ENCODE data around the gene GUCY2F.

GUCY2F gene

DNA sequence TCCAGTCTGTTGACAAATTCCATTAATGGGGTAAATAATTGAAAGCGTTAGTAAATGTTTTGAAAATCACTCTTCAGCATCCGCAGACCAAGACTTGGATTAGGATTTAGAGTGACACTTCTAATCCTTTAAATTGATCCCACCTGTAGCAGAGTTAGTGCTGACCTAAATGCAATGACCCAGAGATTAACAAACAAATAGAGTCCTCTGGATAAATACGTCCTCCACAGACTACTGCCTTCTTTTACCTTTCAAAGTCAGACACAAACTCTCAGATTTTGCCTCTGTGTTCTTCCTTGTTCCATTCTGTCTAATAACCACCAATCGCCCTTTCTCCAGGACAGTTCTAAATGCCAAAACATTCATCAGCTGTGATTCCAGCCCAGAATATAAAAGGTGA lies at the start of gene GUCY2F:
Gene GUCY2F (minus strand): TSS at position 101 of the 400 bp plus-strand sequence. CDS start 6,150 bp downstream, outside the sequence.
- DNase-seq: no peak

DNA sequence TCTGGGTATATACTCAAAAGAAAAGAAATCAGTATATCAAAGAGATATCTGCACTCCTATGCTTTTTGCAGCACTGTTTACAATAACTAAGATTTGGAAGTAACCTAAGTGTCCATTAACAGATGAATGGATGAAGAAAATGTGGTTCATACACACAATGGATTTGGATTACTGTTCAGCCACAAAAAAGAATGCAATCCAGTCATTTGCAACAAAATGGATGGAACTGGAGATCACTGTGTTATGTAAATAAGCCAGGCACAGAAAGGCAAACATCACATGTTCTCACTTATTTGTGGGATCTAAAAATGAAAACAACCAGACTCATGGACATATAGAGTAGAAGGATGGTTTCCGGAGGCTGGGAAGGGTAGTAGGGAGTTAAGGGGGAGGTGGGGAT lies 37.1 kb upstream of the GUCY2F start:
- no peak for DNase-seq

DNA sequence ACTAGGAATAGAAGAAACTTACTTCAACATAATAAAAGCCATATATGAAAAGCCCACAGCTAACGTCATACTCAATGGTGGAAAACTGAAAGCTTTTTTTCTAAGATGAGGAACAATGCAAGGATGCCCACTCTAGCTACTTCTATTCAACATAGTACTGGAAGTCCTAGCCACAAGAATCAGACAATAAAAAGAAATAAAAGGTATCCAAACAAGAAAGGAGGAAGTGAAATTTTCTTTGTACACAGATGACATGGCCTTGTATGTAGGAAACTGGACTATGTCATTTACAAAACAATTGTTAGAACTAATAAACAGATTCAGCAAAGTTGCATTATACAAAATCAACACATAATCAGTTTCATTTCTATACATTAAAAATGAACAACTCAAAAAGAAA lies 29.2 kb upstream of the GUCY2F start:
- no peak for DNase-seq

DNA sequence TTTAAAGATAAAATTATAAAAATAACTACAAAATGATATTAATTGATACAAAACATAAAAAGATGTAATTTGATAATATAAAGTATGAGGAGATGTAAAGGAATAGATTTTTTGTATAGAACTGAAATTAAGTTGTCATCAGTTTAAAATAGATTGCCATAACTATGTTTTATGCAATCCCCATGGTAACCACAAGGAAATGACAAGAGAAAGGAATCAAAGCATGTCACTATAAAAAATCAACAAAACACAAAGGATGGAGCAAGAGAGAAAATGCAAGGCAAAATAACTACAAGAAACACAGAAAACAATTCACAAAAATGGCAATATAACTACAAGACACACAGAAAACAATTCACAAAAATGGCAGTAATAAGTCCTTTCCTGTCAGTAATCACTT lies 27.0 kb upstream of the GUCY2F start:
- DNase-seq: no peak

DNA sequence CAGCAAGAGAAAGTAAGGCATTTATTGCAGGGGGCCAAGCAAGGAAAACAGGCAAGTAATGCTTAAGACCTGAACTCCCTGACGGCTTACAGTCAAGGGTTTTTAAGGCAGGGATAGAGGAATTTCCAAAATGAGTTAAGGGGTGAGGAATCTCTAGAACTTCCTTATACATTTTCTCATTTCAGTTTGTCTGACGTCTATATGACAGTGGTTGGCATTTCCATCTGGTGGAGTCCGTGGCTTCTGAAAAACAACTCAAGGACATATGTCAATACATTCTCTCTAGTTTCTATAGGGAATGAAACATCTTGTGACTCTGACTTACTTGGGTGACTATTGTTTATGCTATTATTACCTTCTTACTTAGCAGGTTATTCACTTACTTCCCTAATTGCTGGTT lies 19.3 kb upstream of the GUCY2F start:
- DNase-seq: no peak

DNA sequence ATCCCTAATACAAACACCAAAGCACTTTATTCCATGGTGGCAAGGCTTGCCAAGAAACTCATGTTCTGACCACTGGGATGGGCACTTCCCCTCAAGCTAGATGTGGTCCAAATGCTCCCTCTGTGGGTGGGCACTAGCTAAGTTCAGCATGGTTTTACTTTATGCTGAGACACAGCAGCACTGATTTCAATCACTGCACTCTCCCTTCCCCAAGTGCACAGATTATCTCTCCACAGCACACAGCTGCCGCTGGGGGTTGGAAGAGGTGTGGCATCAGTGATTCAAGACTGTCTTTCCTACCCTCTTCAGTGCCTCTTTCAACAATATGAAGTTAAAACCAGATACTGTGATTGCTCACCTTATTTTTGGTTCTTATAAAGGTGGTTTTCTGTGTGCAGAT lies 16.5 kb upstream of the GUCY2F start:
- no peak for DNase-seq

DNA sequence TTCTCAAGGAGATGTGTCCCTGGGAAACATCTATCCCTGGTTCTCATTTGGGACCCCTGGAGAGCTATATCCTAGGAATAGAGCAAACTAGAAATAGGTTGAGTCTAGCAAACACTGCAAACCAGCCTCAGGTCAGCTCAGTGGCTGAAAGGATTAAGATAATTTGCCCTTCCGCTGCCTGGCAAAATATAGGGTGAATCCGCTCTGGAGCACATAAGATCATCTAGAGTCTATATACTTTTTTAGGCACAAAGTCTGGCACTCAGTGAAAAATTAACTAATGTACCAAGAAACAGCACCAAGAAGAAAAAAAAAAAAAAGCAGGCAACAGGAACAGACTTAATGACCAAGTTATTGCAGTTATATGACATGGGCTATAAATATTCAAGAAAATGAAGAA lies 7.3 kb upstream of the GUCY2F start:
- no peak for DNase-seq

DNA sequence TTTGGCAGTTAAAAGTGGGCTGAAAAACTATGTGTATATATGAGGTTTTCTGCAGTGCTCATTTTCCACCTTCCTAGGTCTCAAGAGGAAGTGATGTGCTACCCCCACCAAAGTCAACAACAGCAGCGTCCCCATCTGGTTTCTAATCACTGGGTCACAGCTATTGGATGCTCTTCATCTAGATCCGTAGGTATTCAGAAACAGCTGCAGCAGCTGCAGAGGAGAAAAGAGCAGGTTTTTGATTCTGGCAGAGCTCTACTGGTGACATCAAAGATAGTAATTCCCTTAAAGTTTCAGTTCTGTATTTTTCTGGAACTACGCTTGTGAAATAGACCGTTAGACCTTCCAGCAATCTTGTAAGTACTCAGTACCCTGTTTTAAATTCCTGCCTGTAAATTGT lies 5.8 kb upstream of the GUCY2F start:
- DNase-seq: no peak

DNA sequence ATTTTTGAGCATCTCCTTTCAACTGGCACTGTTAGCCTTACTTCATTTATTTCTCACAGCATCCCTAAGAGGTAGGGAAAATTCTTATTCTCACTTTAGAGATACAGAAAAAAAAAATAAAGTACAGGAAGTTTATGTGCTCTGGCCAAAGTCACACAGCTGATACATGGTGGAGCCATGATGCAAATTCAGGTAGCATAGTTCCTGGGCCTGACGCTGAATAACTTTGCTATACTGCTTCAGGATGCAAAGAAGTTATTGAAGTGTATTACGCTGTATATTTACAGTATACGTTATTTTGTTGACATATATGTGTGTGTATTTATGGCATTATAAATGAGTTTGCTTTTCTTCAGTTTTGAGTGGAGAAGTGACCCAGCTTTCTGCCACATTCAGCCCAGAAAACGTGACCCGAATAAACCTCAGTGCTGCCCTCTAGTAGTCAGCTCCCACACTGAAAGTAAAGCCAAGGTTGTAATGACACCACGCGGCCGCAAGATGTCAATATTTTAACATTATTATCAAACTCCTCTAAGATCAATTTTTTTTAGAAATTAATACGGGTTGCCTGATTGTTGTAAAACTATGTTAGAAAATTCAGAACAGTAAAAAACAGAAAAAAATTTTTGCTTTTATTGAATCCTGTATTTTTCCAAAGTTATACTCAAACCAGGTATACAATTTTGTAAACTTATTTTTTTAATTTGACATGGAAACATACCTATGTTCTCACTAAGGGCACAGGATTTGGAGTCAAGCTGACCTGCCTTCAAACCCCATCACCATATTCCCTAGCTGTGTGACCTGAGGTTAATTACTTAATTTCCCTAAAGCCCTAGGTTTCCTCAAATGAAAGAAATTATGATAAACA lies 3.8 kb upstream of the GUCY2F start:
- DNase-seq: peak; percentile 41 to 43

DNA sequence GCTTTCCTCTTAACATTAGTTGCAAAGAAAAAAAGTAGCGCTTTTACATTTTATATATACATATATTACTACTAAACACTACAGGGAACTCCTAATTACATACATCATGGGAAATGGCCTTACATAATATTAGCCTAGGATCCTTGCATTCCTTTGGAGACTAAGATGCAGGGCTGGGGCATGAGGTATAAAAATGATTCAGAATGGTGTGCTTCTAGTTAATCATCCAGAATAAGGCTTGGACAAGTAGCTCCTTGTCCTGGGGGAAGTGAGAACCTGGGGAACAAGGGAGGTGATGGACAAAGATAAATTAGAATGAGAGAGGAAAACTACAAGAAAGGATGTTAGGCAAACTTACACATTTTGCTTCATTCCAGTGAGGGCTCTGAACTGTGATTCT lies 3.0 kb upstream of the GUCY2F start:
- no peak for DNase-seq

DNA sequence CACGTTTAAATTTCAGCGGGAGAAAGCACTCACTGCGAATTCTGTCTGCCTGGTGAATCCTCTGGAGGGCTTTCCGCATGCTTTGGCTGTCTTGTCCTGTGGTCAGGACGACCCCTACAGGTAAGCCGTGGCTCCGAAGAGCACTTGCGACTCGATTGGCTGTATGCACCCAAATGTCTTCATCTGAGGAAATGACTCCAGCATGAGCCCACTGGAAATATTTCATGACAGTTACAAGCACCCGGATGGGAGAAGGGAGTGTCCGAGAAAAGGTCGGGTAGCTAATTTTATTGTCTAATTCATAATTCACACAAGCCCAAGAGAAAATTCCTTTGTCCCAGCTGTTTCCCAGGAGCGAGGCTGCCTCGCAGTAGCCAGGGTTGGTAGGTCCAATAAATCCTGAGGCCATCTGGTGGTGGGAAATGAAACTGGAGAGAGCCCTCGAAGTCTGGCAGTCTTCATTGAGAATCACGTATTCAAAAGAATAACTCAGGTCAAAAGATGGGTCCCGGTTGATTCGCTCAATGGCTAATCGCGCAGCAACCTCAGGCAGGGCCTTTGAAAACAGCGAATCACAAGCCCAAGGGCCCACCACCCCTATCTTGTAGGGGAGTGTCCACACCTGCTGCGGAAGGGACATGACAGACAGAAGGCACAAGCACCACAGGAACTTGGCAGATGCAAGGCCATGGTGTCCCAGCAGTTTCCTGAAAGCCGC lies 6.6 kb downstream of the GUCY2F start:
- no peak for DNase-seq

DNA sequence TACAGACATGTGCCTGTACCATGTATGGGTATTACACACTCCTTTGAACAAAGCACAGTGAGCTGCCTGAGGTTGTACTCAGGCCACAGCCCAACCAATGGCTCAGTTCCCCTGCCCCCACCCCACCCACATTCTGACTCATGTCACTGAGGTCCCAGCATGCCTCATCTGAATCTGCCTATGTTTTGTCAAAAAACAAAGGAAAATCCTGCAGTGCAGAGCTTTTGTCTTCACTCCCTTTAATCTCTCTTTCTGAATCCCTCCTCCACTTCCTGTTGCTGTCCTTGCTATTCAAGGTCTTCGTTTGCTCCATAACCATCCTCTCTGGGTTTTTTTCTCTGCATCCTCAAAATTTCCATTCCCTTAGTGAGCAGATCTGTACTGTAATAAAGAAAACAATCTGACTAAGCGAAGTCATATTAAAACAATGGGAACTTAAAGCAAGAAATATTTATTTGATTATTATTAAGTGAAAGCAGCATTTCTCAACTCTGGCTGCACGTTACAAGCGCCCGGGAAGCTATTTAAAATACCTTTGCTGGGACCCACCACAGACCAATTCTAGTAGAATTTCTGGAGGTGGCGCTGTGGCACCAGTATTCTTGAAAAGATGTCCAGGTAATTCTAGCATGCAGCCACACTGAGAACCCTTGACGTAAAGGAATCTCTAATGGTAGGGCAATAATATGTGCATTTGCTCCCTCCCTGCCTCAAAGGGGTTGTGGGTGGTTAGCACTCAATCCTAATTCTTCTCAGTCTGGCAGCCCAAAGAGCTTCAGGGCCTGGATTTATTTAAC lies 8.7 kb downstream of the GUCY2F start:
- peak in 1 of 2 experiments; percentile 2 for DNase-seq

DNA sequence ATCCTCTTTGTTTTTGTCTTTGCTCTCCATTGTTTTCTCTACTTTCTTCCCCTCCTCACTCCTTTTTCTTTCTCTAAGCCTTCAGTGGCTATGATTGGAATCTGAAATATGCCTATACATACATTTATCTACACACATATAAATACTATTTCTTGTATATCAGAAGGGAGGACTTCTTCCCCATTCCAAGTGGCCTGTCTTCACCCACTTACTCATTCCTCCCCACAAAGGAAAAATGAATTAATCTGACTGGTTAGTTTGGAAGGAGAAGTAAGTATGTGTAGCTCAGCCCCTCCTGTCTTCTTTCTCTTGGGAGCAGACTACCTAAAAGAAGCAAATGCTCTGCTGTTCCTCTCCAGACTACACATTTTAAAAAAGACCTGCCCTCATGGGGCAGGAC lies 17.7 kb downstream of the GUCY2F start:
- DNase-seq: no peak

DNA sequence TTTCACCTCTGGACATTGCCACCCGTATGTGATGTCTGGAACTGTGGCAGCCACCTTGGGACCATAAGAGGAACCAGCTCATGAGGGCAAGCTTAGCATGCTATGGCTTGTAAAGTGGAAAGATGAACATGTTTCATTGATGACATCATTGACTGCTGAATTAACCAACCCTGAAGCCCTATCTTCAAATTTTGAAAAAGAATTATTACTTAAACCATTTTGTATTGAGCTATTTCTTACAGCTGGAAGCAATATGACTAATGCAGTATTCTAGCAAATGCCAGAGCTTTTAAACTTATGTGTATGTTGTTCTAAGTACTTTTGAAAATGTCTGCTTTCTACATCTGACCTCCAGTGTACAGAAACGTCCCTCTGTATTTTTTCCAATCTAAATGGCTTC lies 18.1 kb downstream of the GUCY2F start:
- no peak for DNase-seq

DNA sequence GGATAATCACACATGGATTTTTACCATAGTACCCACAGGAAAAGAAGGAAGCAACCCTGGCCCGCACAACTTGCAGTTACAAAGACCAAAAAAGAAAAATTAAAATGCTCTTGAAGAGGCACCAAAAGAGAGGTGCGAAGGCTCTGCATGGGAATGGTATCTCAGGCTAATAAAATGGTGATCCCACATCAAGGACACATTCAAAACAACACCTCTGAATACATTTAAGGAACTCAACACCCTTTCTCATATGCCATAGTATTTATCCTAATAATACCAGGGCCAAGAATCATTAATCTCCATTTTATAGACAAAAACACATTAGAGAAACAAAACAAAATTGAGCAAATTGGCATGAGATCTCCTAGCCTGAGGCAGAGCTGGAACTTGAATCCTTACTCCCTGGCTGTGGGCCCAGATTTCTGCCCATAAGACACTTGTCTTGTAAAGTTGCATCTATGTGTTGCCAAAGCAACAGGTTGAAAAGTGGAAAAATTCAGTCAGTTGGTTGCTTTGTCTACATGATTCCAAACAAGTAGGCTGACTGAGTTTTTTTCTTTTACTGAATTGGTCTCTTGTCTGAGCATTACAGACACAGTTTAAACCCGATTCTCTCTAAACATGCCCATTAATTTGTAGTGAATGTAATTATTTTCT lies 33.5 kb downstream of the GUCY2F start:
- DNase-seq: no peak

DNA sequence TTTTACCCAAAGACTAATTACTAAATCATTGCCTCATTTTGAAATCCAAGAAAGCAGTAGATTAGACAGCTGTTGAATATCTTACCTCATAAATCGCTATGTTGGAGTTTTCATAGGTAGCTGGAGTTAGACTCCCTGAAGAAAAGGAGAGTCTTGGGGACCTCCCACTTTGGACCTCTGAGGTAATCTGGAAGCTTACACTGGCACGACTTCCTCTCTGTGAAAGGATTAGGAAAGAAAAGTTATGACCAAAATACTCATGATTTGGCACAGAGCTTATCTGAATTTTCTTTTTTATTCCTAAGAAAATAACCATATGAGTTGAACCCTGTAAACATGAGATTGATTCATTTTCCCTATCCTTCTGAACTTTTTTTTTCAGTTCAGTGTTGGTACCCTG lies 40.6 kb downstream of the GUCY2F start:
- no peak for DNase-seq

DNA sequence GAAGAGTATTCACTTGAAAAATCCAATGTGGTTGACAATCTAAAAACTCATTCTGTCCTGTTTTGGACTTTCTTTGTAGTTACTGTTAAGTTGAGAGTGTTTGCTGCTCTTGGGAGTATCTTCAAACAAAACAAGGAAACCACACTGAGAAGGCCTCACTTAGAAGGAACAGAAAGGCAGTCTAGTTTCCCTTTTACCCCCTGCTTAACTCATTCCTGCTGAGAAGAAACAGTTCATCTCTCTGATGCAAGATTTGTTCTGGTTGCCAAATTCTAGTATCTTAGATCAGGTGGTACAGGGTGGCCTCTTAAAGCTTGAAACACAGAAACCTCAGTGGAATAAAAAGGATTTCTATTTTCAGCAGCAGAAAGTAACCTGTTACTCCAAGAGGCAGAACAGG lies 41.4 kb downstream of the GUCY2F start:
- no peak for DNase-seq

DNA sequence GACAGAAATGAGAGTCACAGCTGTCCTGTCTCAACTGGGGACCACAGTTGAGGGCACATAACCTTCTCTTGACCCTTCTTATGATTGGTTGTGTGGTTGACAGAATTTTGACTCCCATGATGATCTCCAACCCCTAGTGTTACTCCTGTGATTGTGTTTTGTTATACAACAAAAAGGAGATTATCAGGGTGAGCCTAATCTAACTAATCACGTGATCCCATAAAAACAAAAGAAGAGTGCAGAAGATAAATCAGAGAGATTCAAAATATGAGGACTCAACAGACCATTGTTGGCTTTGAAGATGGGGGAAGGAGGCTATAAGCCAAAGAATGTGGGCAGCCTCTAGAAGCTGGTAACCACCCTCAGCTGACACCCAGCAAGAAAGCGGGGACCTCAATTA lies 72.7 kb downstream of the GUCY2F start:
- DNase-seq: no peak

DNA sequence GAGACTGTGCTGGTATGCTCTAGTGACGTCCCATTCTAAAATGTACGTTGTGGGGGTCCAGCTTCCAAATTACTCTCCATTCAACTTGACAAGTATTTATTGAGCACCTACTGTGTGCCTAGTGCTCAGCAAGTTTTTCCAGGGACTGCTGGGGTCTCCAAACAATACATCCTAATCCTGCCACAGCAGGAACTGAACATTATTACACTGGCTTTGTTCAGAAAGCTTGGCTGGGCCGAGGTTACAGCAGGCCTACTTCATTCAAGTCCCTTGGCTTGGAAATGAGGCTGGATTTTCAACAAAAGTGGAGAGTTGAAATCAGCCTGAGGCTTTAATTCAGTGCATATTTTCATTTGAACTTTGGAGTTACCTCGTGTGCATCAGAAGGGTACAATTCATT lies 78.0 kb downstream of the GUCY2F start:
- no peak for DNase-seq

DNA sequence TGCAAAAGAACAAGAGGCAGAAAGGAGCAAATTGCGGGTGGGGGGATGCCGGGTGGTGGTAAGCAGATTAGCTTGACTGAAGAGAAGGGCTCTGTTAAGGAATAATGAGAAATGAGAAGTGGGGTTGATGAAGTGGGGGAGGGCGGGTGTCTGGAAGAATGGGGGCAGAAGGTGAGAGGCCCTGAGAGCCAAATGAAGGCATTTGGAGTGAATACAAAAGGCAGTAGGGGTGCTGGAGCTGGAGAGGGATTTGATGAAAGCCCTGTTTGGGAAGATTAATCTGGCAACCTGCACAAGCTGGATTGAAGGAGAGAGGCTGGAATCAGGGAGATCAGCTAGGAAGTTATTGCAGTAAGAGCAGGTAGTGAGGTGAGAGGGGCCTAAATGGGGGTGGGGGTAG lies 82.1 kb downstream of the GUCY2F start:
- DNase-seq: no peak

DNA sequence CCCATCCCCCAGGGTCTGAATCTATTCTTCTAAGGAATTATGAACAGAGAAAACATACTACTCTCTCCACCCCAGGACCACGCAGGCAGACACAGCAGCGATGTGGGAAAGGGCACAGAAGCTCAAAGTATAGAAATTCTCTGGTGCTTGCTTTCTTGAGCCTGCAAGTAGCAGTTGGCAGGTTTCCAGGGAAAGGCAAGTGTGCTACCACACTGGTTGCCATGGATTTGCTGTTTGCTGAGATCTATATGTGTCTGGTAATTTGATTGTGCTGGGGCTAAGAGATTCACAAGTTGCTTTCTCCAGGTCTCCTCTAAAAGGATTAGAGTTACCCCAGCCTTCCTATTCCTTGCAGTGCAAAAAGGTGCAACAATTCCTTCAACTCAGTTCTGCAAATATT lies 83.1 kb downstream of the GUCY2F start:
- DNase-seq: no peak

DNA sequence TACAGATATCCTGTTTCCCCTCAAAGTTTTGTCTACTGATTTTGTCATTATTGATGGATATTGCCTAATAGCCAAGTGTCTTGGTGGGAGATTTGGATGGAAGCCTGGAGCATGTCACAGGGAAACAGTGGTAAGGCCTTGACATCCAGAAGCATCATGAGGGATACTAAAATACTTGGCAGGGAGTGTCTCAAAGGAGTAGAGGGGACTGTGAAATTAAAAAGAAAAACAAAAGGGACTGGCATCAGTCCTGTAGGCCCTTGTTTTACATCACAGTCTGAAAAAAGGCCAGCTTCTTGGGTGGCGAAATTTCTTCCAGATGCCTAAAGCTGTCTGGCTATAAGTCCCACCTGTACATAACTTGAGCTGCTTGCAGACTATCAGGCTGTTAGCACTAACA lies 83.8 kb downstream of the GUCY2F start:
- no peak for DNase-seq

DNA sequence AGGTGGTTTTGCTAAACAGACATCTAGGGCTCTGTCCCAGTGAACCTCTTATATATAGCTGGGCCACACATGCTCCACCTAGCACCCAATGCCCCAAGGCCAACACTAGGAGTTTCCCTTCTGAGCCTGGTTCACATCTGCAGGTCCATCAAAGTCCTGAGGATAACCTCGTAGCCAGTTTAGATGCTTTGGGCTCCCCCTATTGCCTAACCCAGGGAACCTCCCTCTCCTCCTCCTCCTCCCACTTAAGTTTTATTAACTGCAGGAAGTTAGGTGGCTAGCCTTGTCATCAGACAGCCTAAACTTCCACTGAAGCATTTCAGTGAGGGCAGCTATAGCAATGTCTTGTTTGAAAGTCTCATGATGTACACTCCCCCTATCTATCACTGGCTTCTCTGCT lies 88.0 kb downstream of the GUCY2F start:
- DNase-seq: no peak

Measured in activated CD4-positive, alpha-beta T cell treated with anti-CD3 and anti-CD28 coated beads, Interleukin-2, amount 50 U/mL, for 4 hours (primary cell).